Testis (tissue), 3 donors: Measurements from ENCODE around the gene CLDN2. TPM values are rescaled to one million over a fixed set of nuclear protein-coding genes. Genes with fewer than 3 reads are reported as not detected.

Source experiments
- DNase-seq: peaks from one replicate; pipeline ENCODE4 v3.0.0-alpha.2; 2019
- H3K27ac ChIP-seq, 2 donors: fragments of 200-600 bp; sonication (generic); one replicate each; pipeline ENCODE4 v1.5.1; 2019
- H3K27me3 ChIP-seq: fragments of 200-600 bp; sonication (generic); one replicate; pipeline ENCODE4 v1.5.1; 2019
- H3K36me3 ChIP-seq: fragments of 200-600 bp; sonication (generic); one replicate; pipeline ENCODE4 v1.5.1; 2017; ENCODE audit warnings: low read depth; ENCODE audit errors: missing control alignments
- H3K4me1 ChIP-seq: fragments of 200-600 bp; sonication (generic); one replicate; pipeline ENCODE4 v1.5.1; 2019
- H3K4me3 ChIP-seq, 2 donors: fragments of 200-600 bp; sonication (generic); one replicate each; pipeline ENCODE4 v1.5.1; 2017 to 2019
- H3K9me3 ChIP-seq: fragments of 200-600 bp; sonication (generic); one replicate; pipeline ENCODE4 v1.5.1; 2017
- CTCF ChIP-seq, 3 experiments: fragments of 450-650 bp in 2 of 3; fragments of 200-600 bp in 1 of 3; sonication (generic) in 1 of 3; IDR thresholded peaks; one replicate each; pipeline ENCODE4 v1.5.1; 2016 to 2019; ENCODE audit warnings: antibody characterized with exemption in 3 of 3, mild to moderate bottlenecking in 2 of 3, moderate library complexity in 1 of 3
- POLR2A ChIP-seq: fragments of 450-650 bp; IDR thresholded peaks from one replicate; pipeline ENCODE4 v1.6.1; 2017; ENCODE audit warnings: antibody characterized with exemption, mild to moderate bottlenecking, moderate library complexity
- WGBS, 2 donors: methylation state at CpG; one replicate each; pipeline ENCODE4 v1.1.5; 2018; 5-methylcytosine and 5-hydroxymethylcytosine counted together
- intact Hi-C: fragments of 100-400 bp; cut with DNase I; formaldehyde crosslinking; loops from one replicate; pipeline ENCODE4 v1.15.1; 2023; ENCODE audit warnings: low total_unique reads
- polyA plus RNA-seq: library from polyadenylated mRNA; stranded (reverse); fragments of 350-450 nt; fragmentation: Illumina TruSeq; extraction: RNeasy Lipid Tissue Mini Kit (QIAGEN cat#74804); gene quantifications from one replicate; pipeline ENCODE4 v1.2.3, GENCODE V29; 2014; ENCODE audit warnings: low read depth, low replicate concordance; ENCODE audit not compliant: insufficient read depth
- total RNA-seq, 2 donors: library from RNA; depleted of rRNA; stranded (reverse); fragments of >200 nt; gene quantifications; one replicate each; pipeline ENCODE4 v1.2.3, GENCODE V29; 2016

The CLDN2 gene
- total and polyA plus RNA-seq, 3 donors from 2014 or later = 6.5 TPM; not detected in 2

GRCh38 chrX:106946464-106946863, 26.3 kb downstream of the CLDN2 start:
- Histone ChIP-seq H3K27ac (no peak overlapping the region), H3K4me1 (no peaks in the 10 kb centered on the region), H3K4me3 (no peak overlapping the region), H3K9me3 (no peaks in the 10 kb centered on the region), H3K27me3 (no peaks in the 10 kb centered on the region), H3K36me3 (no peaks in the 10 kb centered on the region)
- no peak for TF ChIP-seq CTCF (IDR thresholded peaks at IDR 0.05)
- TF ChIP-seq POLR2A = no peak
- DNase-seq = no peak
- intact Hi-C loops = no loop called here
- 88 to 93% methylated on average over 3 of the region's 3 CpGs for WGBS, 2 donors

- no peak overlapping the region for H3K4me3 ChIP-seq
- H3K36me3 ChIP-seq = no peaks in the 10 kb centered on the region
- intact Hi-C loops = no loop called here
- WGBS, 2 donors = 87 to 96% methylated on average over 3 of the region's 3 CpGs
- no peak for DNase-seq
- H3K27ac ChIP-seq = no peak overlapping the region
- no peaks in the 10 kb centered on the region for H3K9me3 ChIP-seq
- H3K4me1 ChIP-seq = no peaks in the 10 kb centered on the region
- TF ChIP-seq POLR2A (no peak), CTCF (IDR thresholded peaks at IDR 0.05) (no peak)
- H3K27me3 ChIP-seq = no peaks in the 10 kb centered on the region
Measured at GRCh38 chrX:106948641-106949040, 28.4 kb downstream of the CLDN2 start.

- Histone ChIP-seq H3K4me1 (no peaks in the 10 kb centered on the region), H3K4me3 (no peak overlapping the region), H3K9me3 (no peaks in the 10 kb centered on the region), H3K27me3 (no peaks in the 10 kb centered on the region), H3K27ac (no peak overlapping the region), H3K36me3 (no peaks in the 10 kb centered on the region)
- intact Hi-C loops = no loop called here
- DNase-seq = no peak
- TF ChIP-seq POLR2A = no peak
- TF ChIP-seq CTCF (IDR thresholded peaks at IDR 0.05) = no peak
- WGBS, 2 donors = 90 to 100% methylated on average over 1 of the region's 1 CpG
Measured at GRCh38 chrX:106949366-106949765, 29.2 kb downstream of the CLDN2 start.

- DNase-seq = no peak
- Histone ChIP-seq H3K4me3 (no peak overlapping the region), H3K36me3 (no peaks in the 10 kb centered on the region), H3K27me3 (no peaks in the 10 kb centered on the region), H3K9me3 (no peaks in the 10 kb centered on the region), H3K4me1 (no peaks in the 10 kb centered on the region), H3K27ac (no peak overlapping the region)
- TF ChIP-seq POLR2A = no peak
- no peak for TF ChIP-seq CTCF (IDR thresholded peaks at IDR 0.05)
- intact Hi-C loops = no loop called here
- WGBS, 2 donors = 88 to 100% methylated on average over 2 of the region's 2 CpGs
Measured at GRCh38 chrX:106950381-106950780, 30.2 kb downstream of the CLDN2 start.

GRCh38 chrX:106951230-106951629, 31.0 kb downstream of the CLDN2 start:
- Histone ChIP-seq H3K4me3 (no peak overlapping the region), H3K27ac (no peak overlapping the region), H3K4me1 (no peaks in the 10 kb centered on the region), H3K36me3 (no peaks in the 10 kb centered on the region), H3K27me3 (no peaks in the 10 kb centered on the region), H3K9me3 (no peaks in the 10 kb centered on the region)
- intact Hi-C loops = no loop called here
- DNase-seq = no peak
- TF ChIP-seq POLR2A = no peak
- no peak for TF ChIP-seq CTCF (IDR thresholded peaks at IDR 0.05)
- WGBS, 2 donors = 83 to 93% methylated on average over 3 to 6 of the region's 6 CpGs
